Fibroblast of gingiva (primary cell): ENCODE measurements around the gene CBLN3.

Source experiments
- DNase-seq: peaks from one replicate; pipeline ENCODE4 v3.0.0-alpha.2; 2011; ENCODE audit warnings: low read depth

CBLN3 gene

DNA sequence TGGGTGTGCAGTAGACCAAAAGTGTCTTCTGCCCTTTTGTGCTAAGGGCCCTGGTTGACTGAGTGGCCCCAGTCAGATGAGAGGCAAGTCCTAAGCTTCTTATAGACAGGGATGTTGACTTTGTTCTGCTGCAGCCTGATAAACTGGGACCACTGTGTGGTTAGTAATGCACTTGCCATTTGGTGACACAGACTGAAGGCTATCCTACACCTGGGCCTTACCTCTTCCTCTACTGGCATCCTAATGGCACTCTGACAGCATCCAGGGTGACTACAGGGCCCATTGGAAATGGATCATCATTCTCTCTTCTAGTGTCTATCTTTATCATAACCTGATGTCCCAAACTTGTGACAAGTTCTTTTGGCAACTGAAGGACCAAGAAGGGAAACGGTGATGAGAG lies 9.8 kb upstream of the CBLN3 start:
- no peak for DNase-seq

DNA sequence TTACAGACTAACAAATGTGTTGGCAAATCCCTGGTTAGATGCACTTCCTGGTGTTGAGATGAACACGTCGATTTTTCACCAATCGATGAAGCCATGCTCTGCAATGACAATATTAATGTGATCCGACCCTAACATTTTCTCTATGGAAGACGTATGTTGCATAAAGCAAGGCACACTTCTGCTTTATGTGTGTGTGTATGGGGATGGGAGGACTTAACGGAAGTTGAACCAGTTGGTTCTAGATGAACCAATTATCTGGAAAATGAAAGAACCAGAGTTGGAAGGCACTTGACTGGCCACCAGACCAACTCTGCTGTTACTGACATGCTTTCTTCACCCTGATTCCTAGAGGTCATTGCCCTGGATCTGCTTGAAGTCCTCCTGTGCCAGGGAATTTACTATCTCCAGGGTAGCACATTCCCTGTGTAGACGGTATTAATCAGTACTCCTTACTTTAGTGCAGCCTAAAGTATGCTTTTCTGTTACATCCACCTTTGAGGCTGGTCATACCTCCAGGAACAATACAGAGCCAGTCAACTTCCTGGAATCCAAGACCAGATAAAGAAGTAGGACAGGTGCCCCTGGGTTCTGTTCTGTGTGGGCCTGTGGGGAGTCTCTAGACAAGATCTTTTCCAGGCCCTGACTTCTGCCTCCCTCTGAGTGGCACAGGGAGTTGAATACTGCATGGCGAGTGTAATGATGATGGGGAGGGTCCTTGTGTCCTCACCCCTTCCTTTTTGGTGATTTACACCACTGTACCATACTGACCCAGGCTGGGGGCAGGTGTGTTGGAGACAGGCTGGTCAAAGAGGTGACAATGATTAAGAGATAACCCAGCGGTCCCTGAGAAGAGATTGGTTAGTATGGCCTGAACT lies 9.0 kb upstream of the CBLN3 start:
- no peak for DNase-seq

- no peak for DNase-seq
These were observed 8.2 kb upstream of the CBLN3 start for GRCh38 chr14:24437736-24438067.

- no peak for DNase-seq
These were observed 7.7 kb upstream of the CBLN3 start for GRCh38 chr14:24437020-24437735.

DNA sequence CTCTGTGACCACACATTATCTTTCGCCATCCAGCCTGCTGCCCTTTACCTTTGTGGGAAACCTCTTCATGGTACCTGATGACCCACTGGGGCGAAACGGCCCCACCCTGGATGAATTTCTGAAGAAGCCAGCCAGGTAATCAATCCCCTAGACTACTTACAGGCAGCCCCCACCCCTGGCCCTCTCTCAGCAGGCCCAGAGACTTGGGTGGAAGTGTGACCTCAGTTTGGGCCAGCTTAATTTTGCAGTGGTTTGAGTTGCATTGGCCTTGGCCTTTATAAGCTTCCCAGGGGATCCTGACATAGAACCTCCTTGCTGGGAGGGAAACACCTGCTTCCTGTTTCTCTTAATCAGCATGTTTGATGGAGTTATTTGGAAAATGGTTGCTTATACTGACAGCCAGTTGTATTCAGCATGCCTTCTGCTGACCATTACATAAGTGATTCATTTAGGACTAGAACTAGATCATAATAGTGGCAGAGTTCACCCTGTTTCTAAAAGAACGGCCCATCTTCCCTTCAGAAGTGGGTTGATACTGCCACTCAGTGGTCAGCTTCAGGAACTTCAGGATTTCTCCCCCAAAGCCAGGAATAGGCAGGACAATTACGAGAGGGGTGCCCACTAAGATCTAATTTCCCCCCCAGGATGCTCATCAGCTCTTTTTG lies 7.0 kb upstream of the CBLN3 start:
- DNase-seq = peak; percentile 76

DNA sequence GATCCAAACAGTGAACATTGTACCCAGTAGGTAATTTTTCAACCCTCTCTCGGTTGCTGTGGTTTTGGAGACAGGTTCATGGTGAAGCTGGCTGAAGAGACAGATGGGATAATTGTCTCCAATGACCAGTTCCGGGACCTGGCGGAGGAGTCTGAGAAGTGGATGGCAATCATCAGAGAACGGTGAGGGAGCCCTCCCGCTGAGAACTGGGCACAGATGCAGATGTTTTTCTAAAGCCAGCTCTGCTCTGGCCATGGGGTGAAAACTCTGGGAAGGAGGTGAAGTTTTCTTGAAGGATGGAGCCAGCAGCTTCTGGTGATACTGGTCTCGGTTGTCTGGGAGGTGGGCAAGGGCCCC lies 6.5 kb upstream of the CBLN3 start:
- no peak for DNase-seq

GRCh38 chr14:24435192-24435810 lies 5.8 kb upstream of the CBLN3 start:
- no peak for DNase-seq

- no peak for DNase-seq
These were observed 5.2 kb upstream of the CBLN3 start for GRCh38 chr14:24434676-24435075.

DNA sequence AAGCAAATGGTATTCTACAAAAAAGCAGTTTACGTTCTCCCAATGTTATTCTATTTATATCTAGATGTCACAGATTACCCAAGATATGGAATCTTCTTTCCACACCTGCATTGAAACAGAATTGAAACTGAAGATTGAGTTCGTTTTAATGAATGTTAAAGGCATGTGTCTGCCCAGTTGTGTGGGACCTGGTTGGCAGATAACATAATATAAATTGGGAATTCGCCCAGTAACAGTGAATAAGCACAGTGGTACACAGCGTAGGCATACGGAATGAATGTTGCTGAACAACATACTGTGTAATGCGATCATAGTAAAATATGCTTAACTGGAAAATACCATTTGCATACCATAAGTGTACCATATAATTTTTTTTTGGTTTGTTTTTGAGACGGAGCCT lies 4.6 kb upstream of the CBLN3 start:
- no peak for DNase-seq

GRCh38 chr14:24432259-24433131 lies 3.0 kb upstream of the CBLN3 start:
- no peak for DNase-seq

DNA sequence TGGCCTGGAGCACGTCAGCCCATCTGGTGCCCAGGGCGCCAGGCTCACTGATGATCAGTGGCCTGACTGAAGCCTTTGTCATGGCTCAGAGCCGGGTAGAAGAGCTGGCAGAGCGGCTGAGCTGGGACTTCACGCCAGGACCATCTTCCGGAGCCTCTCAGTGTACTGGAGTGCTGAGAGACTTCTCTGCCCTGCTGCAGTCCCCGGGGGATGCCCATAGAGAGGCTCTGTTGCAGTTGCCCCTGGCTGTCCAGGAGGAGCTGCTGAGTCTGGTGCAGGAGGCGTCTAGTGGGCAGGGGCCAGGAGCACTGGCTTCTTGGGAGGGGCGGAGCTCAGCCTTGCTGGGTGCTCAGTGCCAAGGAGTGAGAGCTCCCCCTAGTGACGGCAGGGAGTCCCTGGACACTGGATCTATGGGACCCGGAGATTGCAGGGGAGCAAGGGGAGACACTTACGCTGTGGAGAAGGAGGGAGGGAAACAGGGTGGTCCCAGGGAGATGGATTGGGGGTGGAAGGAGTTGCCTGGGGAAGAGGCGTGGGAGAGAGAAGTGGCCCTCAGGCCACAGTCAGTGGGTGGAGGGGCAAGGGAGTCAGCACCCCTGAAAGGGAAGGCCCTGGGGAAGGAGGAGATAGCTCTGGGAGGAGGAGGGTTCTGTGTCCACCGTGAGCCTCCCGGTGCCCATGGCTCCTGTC lies 2.2 kb upstream of the CBLN3 start:
- peak; percentile 95 for DNase-seq

GRCh38 chr14:24430682-24431568 lies 1.5 kb upstream of the CBLN3 start:
- DNase-seq = peak; percentile 75

- DNase-seq = peak; percentile 87
These were observed 744 bp upstream of the CBLN3 start for GRCh38 chr14:24430143-24430681.

- DNase-seq = no peak
These were observed 657 bp downstream of the CBLN3 start for GRCh38 chr14:24428628-24429394.

DNA sequence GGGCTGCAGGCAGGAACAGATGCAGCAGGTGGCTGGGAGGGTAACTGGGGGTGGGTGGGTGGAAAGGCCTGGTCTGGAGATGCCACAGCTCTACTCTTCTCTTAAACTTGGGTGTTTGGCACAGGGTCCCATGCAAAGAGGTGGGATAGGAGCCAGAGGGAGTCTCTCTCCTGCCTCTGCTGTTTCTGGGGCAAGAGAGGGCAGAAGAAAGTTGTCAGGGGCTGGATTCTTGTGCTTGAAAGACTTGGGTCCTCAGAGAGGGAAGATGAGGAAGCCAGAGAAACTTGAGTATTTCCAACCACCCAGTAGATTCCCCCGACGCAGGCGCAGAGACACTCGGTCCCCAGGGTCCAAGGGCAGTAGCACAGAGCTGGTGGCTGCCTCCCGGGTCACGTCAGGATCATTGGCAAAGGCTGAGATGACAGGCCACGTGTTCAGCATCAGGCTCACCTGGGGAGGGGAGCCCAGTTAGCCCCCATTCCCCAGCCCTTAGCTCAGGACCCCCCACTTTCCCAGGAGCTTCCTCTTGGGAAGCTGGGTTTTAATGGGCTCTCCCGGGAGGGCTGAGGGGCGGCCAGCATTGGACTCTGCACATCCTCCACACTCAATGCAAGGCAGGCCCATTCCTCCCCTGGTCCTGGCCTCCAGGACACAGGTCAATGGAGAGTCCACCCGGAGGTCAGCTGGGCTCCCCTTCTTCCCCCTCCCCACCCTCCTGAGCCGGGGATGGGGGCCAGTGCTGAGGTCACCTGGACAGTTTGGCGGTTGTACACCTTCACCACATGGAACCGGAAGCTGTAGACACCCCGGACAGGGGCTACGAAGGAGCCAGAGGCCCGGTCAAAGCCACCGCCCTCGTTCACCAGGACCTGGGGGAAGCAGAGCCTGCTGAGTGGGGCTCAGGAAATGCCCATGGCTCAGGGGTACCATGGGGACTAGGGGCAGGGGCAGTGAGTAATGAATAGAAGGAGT lies 1.6 kb downstream of the CBLN3 start:
- no peak for DNase-seq

GRCh38 chr14:24426912-24427536 lies 2.4 kb downstream of the CBLN3 start:
- DNase-seq = no peak
